DMS114 treated with DMSO at 0.1 percent for 48 hours (cell line): Measurements from ENCODE around the gene AIFM2.
"Not testable (repeated sequence)": the region's sequence is repeated elsewhere in the genome, so short reads cannot be mapped to it uniquely, and the experiment has no call there.

Experiments used
- DNase-seq: peaks from one replicate; lab custom pipeline; 2025; ENCODE audit not compliant: unreplicated experiment; lab: John Stamatoyannopoulos, UW

Gene AIFM2

GRCh38 chr10:70132098-70133029 is at the start of gene AIFM2:
Gene AIFM2 (minus strand): TSS chr10:70132825. CDS start chr10:70124084, 8,741 bp downstream.
- no peak for DNase-seq

DNA sequence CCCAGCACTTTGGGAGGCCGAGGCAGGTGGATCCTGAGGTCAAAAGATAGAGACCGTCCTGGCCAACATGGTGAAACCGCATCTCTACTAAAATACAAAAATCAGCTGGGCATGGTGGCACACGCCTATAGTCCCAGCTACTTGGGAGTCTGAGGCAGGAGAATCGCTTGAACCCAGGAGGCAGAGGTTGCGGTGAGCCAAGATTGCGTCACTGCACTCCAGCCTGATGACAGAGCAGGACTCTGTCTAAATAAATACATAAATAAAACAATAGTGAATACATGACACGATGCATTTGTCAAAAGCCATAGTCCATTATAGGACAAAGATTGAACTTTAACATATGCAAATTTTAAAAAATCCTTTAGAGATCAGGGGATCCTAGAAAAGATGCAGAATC is 46.6 kb upstream of the AIFM2 start:
- DNase-seq: not testable (repeated sequence)

DNA sequence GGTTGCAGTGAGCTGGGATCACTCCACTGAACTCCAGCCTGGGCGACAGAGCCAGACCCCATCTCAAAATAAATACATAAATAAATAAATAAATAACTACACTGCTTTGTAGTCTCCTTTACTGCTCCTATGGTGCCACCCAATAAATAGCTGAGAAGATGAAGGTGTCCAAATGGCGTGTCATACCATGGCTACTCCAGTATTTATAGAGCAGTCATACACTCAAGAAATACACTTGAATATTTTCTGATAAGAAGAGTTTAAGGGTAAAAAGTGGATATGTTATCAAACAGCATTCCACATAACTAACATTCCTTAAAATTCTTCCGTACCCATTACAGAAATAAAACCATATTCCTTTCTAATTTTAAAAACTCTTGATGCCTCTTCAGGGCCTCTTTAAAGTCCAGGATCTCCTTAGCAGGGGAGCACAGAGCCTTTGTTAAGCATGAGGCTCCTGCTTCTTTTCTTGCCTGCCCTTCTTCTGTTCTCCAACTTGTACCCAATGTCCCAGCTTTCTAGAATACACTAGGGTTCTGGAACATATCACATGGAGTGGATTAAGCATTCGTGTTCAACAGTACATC is 45.6 kb upstream of the AIFM2 start:
- DNase-seq: no peak

GRCh38 chr10:70176441-70176840 is 43.8 kb upstream of the AIFM2 start:
- DNase-seq: no peak

- DNase-seq: no peak
Observed at GRCh38 chr10:70175516-70175915, 42.9 kb upstream of the AIFM2 start.

GRCh38 chr10:70174058-70174741 is 41.6 kb upstream of the AIFM2 start:
- no peak for DNase-seq

DNA sequence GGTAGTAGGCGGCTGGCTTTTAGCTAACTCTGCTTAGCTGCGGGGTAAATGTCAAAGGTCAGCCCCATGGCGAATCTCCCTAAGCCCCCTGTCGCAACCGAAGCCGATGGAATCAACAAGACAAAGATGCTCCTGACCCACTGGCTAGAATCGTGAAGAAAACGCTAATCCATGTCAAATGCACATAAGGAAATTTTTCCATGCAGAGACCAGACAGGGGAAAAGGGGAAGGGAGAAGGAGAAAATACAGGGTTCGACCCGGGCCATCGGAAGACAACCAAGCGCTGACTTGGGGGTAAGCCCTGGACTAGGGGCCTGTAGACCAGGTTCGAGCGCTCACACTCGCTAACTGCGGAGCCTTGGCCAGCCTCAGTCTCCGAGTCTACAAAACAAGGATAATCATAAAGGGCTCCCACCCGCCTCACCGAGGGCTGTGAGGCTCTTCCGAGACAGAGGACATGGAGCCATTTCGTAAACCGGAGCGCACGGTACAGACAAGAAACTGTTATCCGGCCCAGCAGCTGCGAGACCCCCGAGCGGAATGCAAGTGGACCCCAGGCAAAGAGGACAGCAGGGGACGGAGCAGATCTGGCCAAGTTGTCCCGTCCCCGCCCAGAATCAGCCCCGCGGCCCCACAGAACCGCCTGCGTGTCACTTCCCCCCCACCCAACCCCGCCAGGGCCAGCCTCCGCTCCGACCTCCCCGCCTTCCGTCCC is 37.2 kb upstream of the AIFM2 start:
- DNase-seq: no peak

DNA sequence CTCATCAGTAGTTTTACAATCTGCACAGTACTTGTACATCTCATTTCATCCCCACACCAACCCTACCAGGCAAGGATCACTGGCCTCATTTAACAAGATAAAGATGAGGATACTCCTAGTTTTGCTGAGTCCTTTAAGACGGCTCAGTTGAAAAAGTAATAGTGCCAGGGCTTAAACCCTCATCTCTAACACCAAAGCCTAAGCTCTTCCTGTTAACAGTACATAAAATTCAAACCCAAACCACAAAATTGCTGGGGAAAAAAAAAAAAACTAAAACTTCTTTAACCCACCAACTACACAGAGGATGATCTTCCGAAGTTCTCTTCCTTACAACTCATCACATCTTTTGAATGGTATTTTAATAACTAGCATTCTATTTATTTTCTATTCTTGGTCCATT is 36.4 kb upstream of the AIFM2 start:
- no peak for DNase-seq

DNA sequence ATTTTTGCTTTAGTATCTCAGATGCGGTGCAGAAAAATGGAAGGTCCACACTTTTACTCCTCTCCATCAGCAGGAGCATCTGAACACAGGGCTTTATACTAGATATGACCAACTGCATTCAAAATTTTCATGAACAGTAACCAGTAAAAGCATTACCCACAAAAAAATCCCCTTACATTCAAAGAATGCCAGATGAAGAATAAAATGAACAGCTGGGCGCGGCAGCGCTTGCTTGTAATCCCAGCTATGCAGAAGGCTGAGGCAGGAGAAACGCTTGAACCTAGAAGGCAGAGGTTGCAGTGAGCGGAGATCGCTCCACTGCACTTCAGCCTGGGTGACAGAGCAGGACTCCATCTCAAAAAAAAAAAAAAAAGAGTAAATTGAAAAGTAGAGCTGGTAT is 34.6 kb upstream of the AIFM2 start:
- no peak for DNase-seq

GRCh38 chr10:70166394-70166793 is 33.8 kb upstream of the AIFM2 start:
- DNase-seq: no peak

- no peak for DNase-seq
Observed at GRCh38 chr10:70164163-70164562, 31.5 kb upstream of the AIFM2 start.

DNA sequence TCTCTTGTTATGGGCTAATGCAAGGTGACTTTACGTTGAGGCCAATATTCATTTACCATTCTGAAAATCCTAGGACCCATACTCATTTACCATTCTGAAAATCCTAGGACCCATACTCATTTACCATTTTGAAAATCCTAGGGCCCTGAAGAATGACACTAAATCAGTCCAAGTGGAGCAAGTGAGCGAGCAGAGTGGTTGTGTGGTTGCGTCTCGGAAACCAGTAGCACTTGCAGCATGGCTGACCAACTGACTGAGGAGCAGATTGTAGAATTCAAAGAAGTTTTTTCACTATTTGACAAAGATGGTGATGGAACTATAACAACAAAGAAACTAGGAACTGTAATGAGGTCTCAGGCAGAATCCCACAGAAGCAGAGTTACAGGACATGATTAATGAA is 30.8 kb upstream of the AIFM2 start:
- DNase-seq: no peak

GRCh38 chr10:70162892-70163201 is 30.2 kb upstream of the AIFM2 start:
- DNase-seq: no peak

- no peak for DNase-seq
Observed at GRCh38 chr10:70162151-70162891, 29.7 kb upstream of the AIFM2 start.

GRCh38 chr10:70160798-70161197 is 28.2 kb upstream of the AIFM2 start:
- DNase-seq: no peak

DNA sequence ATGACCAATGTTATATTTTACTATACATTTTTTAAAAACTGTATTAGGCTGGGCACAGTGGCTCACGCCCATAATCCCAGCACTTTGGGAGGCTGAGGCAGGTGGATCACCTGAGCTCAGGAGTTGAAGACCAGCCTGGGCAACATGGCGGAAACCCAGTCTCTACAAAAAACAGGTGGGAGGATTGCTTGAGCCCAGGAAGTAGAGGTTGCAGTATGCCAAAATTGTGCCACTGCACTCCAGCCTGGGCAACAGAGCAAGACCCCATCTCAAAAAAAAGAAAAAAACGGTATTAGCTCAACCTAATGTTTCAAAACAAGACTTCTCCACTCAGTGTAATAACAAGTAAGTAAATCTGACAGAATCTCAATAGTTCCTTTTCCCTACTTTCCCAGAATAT is 26.7 kb upstream of the AIFM2 start:
- DNase-seq: not testable (repeated sequence)

GRCh38 chr10:70158113-70158512 is 25.5 kb upstream of the AIFM2 start:
- no peak for DNase-seq

DNA sequence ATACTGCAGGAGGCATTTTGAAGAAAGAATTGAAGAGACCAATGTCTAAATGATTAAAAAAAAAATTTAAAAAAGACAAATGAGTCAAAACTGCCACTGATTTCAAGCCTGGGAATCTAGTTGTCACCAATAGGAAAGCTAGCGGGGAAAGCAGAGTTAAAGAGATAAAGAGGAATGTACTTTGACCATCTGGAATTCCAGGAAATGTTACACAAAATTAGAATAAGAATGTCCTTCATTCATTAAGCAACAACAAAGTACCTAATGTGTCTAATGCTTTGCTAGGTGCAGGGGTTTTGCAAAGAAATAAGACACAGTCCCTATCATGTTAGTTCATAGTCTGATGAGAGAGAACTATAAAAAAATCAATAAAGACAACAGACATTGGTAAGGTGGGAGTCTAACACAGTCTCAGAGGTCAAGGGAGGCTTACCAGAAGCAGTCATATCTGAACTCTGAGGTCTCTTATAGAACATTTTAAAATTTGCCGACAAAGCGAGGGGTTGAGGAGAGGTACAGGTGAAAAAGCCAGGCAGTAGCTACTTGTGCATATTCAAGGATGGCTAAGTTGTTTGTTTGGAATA is 22.7 kb upstream of the AIFM2 start:
- no peak for DNase-seq

- DNase-seq: no peak
Observed at GRCh38 chr10:70148516-70148915, 15.9 kb upstream of the AIFM2 start.

- DNase-seq: no peak
Observed at GRCh38 chr10:70147259-70147625, 14.6 kb upstream of the AIFM2 start.
